ENCODE results near the gene RPS6KB2.

The RPS6KB2 gene

DNA sequence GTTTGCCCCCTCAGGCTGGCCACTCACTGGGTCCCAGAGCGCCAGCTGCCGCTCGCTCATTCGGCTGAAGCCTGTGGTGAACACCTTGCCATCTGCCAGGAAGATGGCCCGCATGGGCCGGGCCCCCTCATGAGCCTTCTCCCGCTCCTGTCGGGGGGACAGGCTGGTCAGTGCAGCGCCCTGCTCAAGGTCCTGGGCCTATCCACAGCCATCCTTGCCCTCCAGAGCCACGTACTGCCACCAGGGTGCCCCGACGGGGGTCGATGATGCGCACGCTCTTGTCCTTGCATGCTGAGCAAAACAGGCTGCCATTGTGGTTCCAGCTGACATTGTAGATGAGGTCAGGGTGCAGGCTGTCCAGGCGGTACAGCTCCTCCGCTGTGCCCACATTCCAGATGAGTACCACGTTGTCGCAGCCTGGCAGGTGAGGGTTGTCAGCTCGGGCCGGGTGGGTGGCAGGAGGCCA lies 12.8 kb downstream of the RPS6KB2 start:
- no peak for DNase-seq

DNA sequence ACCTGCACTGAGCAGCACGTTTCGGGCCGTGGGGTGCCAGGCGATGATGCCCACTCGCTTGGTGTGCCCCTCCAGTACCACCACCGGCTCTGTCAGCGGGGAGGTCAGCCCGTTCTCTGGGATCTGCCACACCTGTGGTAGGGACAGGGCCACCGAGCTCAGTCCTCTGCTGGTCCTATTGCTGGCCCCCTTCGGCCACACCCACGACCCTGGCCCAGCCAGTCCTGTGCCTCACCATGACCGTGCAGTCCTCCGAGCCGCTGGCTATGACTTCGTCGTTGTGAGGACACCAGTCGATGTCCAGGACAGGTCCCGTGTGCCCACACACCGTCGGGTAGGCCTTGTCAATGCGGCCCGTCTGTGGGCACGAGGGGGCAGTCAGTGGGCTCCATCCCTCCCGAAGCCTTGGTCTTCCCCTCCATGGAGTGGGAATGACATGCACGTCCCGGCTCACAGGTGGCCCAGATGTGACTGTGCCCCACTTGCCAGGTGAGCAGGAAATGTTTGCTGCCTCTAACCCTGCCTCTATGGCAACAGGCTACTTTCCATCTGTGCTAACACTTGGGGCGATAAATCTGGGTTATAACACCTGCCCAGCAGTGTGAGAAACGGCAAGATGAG lies 13.5 kb downstream of the RPS6KB2 start:
- DNase-seq = no peak

DNA sequence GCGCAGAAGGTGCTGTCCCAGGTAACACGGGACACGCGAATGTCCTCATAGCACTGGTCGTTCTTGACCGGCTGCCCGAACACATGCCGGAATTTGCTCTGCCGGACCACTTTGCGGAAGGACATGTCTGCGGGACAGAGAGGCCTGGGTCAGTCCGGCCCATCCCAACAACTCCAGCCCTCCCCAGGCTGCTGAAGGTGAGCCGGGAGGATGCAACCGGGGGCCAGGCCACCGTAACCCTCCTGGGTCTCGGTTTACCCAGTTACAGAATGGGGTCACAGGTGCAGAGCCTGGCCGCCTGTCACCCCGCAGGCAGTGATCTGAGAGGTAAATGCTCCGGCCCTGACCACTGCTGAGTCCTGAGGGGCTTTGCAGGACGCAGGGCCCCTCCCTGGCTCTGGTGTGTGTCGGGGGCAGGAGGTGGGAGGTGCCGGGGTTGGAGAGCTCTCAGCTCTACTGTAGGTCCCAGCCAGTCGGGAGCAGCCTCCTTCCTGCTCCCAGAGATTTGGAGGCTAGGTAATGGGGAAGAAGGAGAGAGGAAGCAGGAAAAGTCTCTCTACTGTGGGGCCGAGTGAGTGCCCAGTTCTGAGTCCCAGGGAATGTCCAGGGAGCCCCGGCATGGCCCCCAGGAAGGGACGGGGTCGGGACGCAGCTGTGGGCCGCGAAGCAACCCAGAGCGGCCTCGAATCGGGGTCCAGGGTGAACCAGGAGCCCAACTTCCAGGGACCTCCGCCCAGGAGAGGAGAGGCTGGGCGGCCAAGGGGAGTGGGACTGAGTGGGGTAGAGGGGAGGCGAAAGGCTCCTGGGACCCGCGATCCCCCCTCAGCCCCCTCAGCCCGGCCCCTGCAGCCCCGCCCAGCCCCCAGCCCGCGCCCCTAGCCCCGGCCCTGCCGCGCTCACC lies 14.5 kb downstream of the RPS6KB2 start:
- no peak for DNase-seq

DNA sequence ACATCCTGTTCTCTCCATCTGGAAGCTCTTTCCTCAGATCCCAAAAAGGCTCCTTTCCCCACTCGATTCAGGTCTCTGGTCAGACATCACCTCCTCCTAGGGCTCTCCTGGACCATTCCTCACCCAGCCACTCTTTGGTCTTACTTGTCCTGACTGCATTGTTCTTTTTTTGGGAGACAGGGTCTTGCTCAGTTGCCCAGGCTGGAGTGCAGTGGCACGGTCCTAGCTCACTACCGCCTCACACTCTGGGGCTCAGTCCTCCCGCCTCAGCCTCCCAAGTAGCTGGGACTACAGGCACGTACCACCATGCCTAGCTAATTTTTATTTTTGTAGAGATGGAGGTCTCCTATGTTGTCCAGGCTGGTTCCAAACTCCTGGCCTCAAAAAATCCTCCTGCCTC lies 17.2 kb downstream of the RPS6KB2 start:
- DNase-seq = no peak

DNA sequence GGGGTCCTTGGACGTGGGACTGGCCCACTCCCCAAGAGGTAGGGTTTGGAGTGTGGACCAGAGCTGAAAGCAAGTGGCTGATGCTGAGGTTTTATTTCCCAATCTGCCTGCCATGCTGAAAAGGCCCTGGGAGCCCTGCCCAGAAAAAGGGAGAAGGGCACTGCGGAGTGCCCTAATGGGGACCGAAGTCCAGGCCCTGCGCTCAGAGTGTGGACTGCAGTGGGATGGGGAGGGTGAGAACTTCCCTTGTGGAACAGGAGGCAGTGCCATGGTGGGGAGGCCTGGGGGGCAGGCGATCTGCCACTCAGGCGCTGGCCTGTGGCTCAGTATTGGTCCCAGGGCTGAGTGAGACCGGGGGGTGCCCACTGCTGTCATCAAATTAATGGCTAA lies 19.9 kb downstream of the RPS6KB2 start:
- DNase-seq = no peak

DNA sequence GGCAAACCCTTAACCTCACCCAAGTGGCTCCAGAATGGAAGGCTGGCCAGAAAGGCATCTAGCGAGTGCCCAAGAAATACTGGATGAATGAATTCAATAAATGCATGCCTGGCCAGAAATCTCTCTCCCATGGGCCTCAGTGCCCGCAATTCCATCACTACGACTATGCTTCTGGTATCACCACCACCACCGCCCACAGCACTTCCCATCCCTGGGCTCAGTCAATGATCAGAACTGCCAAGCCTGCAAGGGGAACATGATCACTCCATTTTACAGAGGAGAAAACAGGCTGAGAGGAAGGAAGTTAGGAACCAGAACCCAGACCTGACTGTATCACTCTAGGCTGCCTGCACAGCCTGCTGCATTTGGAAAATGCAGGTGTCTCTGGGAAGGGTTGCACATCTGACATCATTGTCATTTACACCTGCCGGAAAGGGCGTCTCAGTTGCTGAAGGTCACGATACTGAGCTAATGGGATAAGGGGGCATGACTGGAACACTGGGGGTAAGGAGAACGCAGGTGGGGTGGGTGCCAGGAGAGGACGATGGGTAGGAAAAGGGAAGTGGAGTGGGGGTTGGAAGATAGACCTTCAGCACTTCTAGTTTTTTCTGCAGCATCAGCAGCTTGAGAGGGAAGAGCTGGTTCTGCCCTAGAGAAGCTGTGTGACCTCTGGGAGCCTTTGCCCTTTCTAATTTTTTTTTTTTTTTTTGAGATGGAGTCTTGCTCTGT lies 21.0 kb downstream of the RPS6KB2 start:
- no peak for DNase-seq

DNA sequence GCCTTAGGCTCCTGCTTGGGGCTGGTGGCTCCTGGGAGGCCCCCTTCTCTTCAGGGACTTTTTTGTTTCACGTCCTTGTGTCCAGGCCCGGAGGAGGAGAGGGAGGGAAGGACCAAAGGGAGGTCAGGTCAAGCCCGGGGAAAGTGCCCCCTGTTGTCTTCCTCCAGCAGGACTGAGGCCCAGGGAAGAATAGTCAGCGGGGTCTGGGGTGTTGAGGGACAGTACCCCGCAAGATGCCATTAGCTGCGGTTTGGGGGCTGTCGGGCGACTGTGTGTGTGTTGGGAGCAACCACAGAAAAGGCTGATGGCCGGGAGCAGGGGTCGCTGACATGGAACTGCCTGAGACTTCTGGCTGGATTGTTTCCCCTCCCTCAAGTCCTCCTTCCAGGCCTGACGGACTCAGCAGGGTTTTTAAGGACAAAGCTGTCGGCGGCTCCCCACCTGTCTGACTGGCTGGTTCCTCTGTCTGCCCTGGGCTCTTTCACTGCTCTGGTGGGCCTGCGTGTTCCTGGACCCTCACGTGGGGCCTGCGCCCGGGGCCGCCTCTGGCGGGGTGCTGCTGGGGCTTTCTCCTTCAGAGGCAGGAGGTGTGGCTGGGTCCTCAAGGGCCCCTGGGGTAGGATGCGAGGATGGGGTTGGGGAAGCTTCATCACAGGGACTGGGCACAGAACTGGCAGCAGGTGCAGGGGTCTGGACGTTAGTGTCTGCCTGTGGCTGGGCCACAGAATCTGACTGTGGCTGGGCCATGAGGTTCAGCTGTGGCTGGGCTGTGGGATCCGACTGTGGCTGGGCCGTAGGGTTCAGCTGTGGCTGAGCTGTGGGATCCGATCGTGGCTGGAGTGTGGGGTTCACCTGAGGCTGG lies 22.7 kb downstream of the RPS6KB2 start:
- no peak for DNase-seq

DNA sequence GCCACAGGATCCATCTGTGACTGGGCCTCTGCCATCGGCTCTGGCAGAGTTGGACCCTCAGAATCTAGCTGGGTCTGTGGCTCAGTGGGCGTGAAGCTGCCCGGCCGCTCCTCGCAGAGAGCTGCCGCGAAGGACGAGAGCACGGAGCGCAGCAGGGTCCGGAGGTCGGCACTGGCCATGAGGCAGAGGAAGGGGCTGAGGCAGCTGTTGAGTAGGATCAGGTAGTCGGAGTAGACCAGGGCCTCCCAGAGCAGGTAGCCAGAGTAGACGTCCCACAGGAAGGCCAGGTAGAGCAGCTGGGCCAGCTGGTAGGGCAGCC lies 23.3 kb downstream of the RPS6KB2 start:
- no peak for DNase-seq

DNA sequence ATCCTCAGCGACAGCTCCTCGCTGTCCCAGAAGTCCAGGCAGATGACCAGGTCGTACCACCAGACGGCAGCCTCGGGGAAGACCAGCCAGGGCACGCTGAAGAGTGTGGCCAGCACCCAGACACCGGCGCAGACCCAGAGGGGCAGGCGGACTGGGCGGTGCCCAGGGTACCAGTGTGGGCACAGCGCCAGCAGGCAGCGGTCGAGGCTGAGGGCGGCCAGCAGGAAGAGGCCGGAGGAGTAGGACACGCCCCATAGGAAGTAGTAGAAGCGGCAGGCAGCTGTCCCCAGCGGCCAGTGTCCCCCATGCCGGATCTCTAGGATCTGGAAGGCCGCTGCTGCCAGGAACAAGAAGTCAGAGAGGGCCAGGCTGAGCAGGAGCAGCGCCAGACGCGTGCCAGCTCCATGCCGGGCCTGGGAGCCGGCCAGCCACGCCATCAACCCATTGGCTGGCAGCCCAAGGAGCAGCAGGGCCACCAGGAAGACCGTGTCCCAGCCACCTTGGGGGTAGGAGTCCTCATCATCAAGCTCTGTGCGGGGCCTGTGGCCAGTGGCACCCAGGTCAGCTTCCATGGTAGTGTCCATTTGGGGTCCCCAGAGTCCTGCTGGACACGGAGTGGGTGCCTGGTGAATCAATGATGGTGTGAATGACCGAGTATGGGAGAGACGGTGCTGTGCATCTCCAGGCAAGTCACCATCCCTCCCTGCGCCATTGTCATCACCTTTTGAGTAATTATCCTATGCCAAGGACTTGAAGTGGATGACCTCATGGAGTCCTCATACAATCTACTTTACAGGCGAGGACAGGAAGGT lies 24.1 kb downstream of the RPS6KB2 start, which contains the start of gene GPR152:
TSS of gene GPR152 (minus strand) at position 589 of the 812 bp plus-strand sequence. CDS start at position 584, 5 bp downstream.
- DNase-seq = peak in 14 of 58 donors; percentile 10 to 69 (median 36)

DNA sequence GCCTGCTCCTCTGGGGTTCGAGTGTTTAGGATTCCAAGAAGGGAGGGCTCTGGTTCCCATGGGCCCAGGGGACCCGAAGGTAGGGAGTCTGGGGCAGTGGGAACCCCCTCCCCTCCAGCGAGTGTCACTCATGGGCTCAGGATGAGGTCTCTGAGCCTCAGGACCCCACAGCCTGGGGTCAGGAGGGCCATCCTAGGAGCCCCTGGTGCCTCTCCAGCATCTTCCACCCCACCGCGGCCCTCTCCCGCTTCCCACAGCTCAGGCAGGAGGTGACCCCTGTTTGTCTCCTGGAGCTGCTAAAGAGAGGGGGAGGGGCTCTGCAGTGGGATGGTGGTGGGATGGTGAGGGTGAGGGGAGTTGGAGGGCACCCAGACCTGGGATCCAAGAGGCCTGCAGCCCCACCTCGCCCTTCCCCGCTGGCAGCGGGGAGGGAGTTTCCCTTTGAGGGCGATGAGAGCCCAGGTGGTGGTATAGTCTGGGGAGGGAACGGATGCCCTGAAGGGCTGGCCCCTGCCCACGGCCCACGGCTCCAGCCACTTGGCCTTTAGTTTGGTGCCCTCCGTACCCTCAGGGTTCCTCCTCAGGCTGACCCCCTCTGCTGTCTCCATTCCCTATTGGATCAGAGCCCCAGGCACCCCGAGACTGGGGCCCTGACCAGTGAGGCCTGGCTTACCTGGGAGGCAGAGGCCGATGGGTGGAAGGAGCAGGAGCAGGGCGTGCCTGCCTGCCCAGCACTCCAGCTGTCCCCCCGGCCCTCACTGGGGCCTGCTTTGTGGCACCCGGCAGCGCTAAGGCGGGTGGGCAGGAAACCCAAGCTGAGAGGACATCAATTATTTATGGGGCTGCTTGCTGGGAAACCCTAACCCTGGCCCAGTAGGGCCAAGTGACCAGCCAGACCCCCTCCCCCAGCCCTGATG lies 25.8 kb downstream of the RPS6KB2 start:
- DNase-seq = no peak

DNA sequence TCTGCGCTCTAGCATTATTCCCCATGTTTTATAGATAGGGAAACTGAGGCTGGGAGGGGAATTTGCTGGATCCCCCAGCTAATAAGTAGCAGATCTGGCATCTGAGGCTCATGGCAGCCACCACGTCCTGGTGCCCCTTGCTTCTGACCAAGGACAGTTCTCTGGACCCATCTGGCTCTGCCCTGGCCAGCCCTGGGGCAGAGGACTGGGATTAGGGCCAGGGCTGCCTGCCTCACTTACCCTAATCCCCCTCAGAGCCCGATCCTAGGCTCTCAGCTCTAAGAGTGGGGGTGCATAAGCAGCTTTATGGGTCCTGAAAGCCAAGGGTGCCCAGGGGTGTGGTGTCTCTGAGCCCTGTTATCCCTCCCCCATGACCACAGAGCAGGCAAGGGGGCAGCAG lies 26.8 kb downstream of the RPS6KB2 start, which contains the start of gene CABP4:
TSS of gene CABP4 (plus strand) at position 301 of the 400 bp plus-strand sequence. CDS start at position 371, 70 bp downstream.
- DNase-seq = no peak

DNA sequence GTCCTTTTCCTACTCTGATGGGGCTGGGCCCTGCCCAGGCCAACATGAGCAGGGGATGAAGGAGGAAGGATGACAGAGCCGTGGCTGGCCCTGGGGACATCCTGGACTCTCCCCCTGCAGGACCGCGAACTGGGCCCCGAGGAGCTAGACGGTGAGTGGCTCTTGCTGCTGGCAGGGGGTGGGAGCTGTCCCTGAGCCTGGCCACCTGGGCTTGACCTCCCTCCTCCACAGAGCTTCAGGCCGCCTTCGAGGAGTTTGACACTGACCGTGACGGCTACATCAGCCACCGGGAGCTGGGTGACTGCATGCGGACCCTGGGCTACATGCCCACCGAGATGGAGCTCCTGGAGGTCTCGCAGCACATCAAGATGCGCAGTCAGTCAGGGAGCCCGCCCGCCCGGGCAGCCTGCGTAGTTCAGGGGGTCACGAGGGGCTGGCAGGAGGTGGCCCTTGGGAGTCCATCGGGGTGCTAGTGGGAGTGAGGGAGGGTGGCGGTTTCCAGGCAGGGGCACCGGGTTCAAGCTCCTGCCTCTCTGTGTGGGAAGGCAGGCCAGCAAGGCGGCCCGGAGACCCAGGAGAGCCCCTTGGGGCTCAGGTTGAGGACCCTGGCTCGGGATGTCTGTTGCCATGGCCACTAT lies 27.9 kb downstream of the RPS6KB2 start:
- DNase-seq = no peak

DNA sequence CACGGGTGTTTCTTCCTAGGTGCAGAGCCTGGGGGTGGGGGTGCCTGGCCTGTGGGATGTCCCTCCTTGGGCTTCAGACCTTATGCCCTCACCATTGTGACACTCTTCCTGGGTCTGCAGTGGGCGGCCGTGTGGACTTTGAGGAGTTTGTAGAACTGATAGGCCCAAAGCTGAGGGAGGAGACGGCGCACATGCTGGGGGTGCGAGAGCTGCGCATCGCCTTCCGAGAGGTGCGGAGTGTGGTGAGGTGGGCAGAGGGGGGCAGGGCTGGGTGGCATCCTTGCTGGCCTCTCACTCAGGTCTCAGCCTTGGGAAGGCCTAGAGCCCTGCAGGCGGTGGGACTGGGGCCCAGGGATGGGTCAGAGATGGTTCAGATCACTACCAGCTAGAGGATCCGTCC lies 29.2 kb downstream of the RPS6KB2 start:
- DNase-seq = no peak

DNA sequence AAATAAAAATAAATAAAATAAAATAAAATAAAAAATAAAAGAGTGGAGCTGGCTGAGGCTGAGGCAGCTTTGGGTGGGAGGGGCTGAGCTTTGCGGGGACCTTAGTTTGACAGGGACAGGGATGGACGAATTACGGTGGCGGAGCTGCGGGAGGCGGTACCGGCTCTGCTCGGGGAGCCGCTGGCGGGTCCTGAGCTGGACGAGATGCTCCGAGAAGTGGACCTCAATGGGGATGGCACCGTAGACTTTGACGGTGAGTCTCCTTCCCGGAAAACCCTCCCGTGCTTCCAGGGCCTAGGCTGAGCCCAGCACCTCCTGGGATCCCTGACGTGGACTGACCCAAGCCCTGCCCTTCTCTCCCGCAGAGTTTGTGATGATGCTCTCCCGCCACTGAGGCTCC lies 30.0 kb downstream of the RPS6KB2 start:
- DNase-seq = no peak

DNA sequence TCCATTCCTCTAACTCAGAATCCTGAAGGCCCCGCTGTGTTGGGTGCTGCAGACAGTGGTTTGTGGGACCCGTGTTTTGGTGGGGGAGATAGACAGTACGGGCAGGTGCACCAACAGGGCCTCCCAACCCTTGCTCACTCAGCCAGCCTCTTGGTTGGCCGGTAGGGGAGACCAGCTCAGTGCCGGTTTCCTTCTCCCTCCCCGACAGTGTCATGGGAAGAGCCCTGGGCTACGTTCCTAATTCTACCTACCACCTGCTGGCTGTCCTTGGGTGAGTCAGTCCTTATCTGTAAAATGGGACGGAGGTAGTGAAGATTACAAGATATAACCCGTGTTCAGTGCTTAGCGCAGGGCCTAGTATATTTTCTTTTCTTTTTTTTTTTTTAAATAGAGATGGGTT lies 34.9 kb downstream of the RPS6KB2 start:
- no peak for DNase-seq

DNA sequence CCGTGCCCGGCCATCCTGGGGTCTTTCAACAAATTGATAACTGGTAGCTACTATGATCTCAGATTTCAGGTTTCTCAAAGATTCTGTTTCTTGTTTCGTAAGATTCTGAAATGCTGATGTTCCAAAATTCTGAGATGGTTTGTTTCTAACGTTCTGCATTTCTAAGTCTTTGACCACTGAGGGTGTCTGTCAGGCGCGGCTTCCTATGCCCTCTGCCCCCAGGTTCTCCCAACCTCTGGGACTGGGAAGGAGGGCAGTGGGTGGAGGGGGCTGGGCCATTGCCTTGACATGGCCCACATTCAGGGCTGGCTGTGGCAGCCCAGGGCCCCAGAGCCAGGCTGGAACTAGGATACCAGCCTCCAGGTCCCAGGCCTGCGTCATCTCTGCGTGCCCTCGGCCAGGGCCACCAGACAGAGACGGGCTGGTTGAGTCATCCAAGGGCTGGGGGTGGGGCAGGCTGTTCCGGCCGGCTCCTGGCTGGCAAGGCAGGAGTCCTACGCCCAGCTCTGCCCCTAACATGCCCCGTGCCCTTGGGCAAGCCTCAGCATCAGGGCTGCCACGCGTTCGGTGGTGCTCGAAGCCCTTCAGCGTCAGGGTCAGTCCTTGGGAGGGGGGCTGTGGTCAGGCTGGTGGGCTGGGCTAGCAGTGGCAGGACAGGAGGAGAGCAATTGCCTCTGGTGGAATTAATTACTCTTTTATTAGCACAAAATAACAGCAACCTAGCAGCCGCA lies 35.6 kb downstream of the RPS6KB2 start:
- peak in 8 of 58 donors; percentile 12 to 72 (median 56) for DNase-seq

DNA sequence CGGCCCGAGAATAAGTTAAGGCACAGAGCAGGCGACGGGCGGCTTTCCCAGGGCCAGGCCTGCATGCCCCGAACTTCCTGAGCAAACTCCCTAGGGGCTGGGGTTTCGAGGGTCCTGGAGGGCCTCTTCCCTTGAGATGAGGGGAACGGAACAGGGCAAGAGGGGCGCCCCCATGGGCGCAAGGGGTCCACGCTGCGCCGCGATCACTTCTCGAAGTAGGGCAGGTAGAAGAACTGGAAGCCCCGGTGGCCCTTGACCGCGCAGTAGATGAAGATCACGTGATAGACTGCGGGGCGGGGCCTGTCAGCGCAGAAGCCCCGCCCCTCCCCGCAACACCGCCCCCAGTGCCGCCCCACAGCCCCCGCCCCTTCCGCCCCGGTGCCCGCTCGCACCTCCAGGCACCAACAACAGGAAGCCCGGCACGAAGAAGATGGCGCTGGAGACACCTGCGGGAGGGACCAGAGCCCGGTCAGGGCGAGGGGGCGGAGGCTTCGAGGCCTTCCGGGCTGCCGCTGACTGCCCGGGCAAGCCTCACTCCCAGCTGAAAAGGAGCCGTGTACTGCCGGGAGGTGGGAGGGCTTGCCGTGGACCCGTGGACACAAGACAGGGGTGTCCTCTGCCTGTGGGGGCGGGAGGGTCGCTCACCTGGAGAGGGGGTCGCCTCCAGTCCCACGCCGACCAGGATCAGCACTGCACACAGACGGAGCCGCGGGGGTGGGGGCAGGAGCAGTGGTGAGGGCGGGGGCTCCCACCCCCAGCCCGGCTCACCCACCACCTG lies 36.3 kb downstream of the RPS6KB2 start:
- DNase-seq = peak in 53 of 58 donors; percentile 16 to 86 (median 62)
